ENCODE data around the gene RHOF. TPM values are rescaled to one million over a fixed set of nuclear protein-coding genes. Genes with fewer than 3 reads are reported as not detected.

The RHOF gene, protein sequence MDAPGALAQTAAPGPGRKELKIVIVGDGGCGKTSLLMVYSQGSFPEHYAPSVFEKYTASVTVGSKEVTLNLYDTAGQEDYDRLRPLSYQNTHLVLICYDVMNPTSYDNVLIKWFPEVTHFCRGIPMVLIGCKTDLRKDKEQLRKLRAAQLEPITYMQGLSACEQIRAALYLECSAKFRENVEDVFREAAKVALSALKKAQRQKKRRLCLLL
- polyA plus RNA-seq (2012; rRNA removed) = 5.0 and 5.3 TPM in 2 replicates
- 2.3 and 2.8 TPM in 2 replicates for polyA plus RNA-seq (2012; cell fraction: cytosol; rRNA removed)
- polyA plus RNA-seq (2012; cell fraction: nucleus; rRNA removed) = 19.5 and 20.2 TPM in 2 replicates

GRCh38 chr12:121793440-121793837 lies at the start of gene RHOF:
RHOF (minus strand) TSS chr12:121793688; CDS start chr12:121793633, 55 bp downstream.
- DNase-seq = peak; percentile 83
- H3F3A ChIP-seq (replicated peaks; ENCODE audit: insufficient read depth) = peaks cover 33% of the 10 kb centered on the region
- H3K9me2 ChIP-seq = no peaks in the 10 kb centered on the region
- peaks cover 32 to 57% of the 10 kb centered on the region in 2 experiments for H3K4me1 ChIP-seq (ENCODE audit: control insufficient read depth in 1 of 2, insufficient read depth in 2 of 2, low read depth in 1 of 2, low read length in 1 of 2)
- ChIA-PET POLR2A (interaction anchor here (1.6 to 7.0 kb wide), 7 partner anchors 10 to 95 kb away, joined by 5 to 79 read pairs (median 10); partner anchors contain the start of genes PSMD9, SETD1B and TMEM120B), CTCF (interaction anchor here (0.6 to 16.0 kb wide), 51 partner anchors 16 to 754 kb away, joined by 3 to 675 read pairs (median 6); partner anchors contain the start of genes OASL, PSMD9, SETD1B and TMEM120B)
- peak within 1 kb of the TSS; percentile 54 to 61 for H3K4me3 ChIP-seq (ENCODE audit: low read depth in 2 of 2, low read length in 1 of 2)
- H3K9me3 ChIP-seq = no peaks in the 10 kb centered on the region
- peak within 1 kb of the TSS; percentile 82 to 99 for H3K27ac ChIP-seq (ENCODE audit: low read depth in 2 of 2, low read length in 1 of 2)
- peak within 1 kb of the TSS; percentile 94 for H3K4me2 ChIP-seq
- TF ChIP-seq TEAD4 (IDR thresholded peaks at IDR 0.05; ENCODE audit: borderline replicate concordance, insufficient read depth) (no peak), GATA2 (CRISPR knock-in tag; IDR thresholded peaks at IDR 0.05) (no peak), NFIC (IDR thresholded peaks at IDR 0.05; ENCODE audit: borderline replicate concordance) (no peak), FOXM1 (IDR thresholded peaks at IDR 0.05; ENCODE audit: low read depth) (no peak)
- TF ChIP-seq, protein P1, sequence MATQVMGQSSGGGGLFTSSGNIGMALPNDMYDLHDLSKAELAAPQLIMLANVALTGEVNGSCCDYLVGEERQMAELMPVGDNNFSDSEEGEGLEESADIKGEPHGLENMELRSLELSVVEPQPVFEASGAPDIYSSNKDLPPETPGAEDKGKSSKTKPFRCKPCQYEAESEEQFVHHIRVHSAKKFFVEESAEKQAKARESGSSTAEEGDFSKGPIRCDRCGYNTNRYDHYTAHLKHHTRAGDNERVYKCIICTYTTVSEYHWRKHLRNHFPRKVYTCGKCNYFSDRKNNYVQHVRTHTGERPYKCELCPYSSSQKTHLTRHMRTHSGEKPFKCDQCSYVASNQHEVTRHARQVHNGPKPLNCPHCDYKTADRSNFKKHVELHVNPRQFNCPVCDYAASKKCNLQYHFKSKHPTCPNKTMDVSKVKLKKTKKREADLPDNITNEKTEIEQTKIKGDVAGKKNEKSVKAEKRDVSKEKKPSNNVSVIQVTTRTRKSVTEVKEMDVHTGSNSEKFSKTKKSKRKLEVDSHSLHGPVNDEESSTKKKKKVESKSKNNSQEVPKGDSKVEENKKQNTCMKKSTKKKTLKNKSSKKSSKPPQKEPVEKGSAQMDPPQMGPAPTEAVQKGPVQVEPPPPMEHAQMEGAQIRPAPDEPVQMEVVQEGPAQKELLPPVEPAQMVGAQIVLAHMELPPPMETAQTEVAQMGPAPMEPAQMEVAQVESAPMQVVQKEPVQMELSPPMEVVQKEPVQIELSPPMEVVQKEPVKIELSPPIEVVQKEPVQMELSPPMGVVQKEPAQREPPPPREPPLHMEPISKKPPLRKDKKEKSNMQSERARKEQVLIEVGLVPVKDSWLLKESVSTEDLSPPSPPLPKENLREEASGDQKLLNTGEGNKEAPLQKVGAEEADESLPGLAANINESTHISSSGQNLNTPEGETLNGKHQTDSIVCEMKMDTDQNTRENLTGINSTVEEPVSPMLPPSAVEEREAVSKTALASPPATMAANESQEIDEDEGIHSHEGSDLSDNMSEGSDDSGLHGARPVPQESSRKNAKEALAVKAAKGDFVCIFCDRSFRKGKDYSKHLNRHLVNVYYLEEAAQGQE (IDR thresholded peaks at IDR 0.05; ENCODE audit: low read depth, low read length) = no peak
- TF ChIP-seq, protein P2, sequence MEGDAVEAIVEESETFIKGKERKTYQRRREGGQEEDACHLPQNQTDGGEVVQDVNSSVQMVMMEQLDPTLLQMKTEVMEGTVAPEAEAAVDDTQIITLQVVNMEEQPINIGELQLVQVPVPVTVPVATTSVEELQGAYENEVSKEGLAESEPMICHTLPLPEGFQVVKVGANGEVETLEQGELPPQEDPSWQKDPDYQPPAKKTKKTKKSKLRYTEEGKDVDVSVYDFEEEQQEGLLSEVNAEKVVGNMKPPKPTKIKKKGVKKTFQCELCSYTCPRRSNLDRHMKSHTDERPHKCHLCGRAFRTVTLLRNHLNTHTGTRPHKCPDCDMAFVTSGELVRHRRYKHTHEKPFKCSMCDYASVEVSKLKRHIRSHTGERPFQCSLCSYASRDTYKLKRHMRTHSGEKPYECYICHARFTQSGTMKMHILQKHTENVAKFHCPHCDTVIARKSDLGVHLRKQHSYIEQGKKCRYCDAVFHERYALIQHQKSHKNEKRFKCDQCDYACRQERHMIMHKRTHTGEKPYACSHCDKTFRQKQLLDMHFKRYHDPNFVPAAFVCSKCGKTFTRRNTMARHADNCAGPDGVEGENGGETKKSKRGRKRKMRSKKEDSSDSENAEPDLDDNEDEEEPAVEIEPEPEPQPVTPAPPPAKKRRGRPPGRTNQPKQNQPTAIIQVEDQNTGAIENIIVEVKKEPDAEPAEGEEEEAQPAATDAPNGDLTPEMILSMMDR (IDR thresholded peaks at IDR 0.05) = no peak
- TF ChIP-seq, protein P3, sequence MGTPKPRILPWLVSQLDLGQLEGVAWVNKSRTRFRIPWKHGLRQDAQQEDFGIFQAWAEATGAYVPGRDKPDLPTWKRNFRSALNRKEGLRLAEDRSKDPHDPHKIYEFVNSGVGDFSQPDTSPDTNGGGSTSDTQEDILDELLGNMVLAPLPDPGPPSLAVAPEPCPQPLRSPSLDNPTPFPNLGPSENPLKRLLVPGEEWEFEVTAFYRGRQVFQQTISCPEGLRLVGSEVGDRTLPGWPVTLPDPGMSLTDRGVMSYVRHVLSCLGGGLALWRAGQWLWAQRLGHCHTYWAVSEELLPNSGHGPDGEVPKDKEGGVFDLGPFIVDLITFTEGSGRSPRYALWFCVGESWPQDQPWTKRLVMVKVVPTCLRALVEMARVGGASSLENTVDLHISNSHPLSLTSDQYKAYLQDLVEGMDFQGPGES (IDR thresholded peaks at IDR 0.05; ENCODE audit: low read depth, low read length) = no peak
- H3K9ac ChIP-seq = peak within 1 kb of the TSS; percentile 48; the same call in 1 of the 2 replicates
- peaks cover 33% of the 10 kb centered on the region for H3K79me2 ChIP-seq (ENCODE audit: insufficient read depth)
- peaks cover 4 to 7% of the 10 kb centered on the region in 2 experiments for H3K36me3 ChIP-seq (replicated peaks in 1 of 2; ENCODE audit: control insufficient read depth in 1 of 2, insufficient read depth in 2 of 2, low read length in 1 of 2)
- WGBS (ENCODE audit: low lambda C conversion rate) = no CpG with 5 or more reads among the region's 36 CpGs
- H2AFZ ChIP-seq (ENCODE audit: low read depth) = peak within 1 kb of the TSS; percentile 73
- no peaks in the 10 kb centered on the region for H3K27me3 ChIP-seq (ENCODE audit: insufficient read depth)
- H4K20me1 ChIP-seq (ENCODE audit: insufficient read depth) = no peaks in the 10 kb centered on the region

Measured in SK-N-SH (cell line).